ENCODE measurements around the gene DENND2A.

Gene DENND2A

DNA sequence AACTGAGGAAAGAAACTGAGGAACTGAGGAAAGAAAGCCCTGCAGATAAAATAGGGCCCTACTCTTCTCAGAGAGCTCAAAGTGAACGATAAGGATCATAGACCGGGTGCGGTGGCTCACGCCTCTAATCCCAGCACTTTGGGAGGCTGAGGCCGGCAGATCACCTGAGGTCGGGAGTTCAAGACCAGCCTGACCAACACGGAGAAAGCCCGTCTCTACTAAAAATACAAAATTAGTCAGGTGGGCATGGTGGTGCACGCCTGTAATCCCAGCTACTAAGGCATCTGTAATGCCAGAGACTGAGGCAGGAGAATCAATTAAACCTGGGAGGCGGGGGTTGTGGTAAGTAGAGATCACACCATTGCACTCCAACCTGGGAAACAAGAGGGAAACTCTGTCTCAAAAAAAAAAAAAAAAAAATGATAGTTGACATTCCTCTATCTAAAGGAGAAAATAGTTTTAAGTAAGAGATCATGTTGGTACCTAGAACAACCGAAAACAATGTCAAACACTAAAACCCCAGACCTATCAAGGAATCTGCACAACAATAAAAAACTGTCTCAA, 163.8 kb downstream of the DENND2A start:
- no peak overlapping the region for H3K27ac ChIP-seq (replicated peaks)
- H3K4me3 ChIP-seq (replicated peaks; ENCODE audit: insufficient read depth, low read length) = no peak overlapping the region
- H3K27me3 ChIP-seq (ENCODE audit: insufficient read depth, poor library complexity, severe bottlenecking) = no peaks in the 10 kb centered on the region
- TF ChIP-seq POLR2AphosphoS5 (IDR thresholded peaks at IDR 0.05; ENCODE audit: low read depth) = no peak
- TF ChIP-seq GABPA (IDR thresholded peaks at IDR 0.05; ENCODE audit: low read depth) = no peak
- no peak for TF ChIP-seq CTCF (IDR thresholded peaks at IDR 0.05; ENCODE audit: insufficient read depth, low read length)
- TF ChIP-seq, protein P1, sequence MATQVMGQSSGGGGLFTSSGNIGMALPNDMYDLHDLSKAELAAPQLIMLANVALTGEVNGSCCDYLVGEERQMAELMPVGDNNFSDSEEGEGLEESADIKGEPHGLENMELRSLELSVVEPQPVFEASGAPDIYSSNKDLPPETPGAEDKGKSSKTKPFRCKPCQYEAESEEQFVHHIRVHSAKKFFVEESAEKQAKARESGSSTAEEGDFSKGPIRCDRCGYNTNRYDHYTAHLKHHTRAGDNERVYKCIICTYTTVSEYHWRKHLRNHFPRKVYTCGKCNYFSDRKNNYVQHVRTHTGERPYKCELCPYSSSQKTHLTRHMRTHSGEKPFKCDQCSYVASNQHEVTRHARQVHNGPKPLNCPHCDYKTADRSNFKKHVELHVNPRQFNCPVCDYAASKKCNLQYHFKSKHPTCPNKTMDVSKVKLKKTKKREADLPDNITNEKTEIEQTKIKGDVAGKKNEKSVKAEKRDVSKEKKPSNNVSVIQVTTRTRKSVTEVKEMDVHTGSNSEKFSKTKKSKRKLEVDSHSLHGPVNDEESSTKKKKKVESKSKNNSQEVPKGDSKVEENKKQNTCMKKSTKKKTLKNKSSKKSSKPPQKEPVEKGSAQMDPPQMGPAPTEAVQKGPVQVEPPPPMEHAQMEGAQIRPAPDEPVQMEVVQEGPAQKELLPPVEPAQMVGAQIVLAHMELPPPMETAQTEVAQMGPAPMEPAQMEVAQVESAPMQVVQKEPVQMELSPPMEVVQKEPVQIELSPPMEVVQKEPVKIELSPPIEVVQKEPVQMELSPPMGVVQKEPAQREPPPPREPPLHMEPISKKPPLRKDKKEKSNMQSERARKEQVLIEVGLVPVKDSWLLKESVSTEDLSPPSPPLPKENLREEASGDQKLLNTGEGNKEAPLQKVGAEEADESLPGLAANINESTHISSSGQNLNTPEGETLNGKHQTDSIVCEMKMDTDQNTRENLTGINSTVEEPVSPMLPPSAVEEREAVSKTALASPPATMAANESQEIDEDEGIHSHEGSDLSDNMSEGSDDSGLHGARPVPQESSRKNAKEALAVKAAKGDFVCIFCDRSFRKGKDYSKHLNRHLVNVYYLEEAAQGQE (IDR thresholded peaks at IDR 0.05; ENCODE audit: insufficient replicate concordance, low read depth) = no peak
- TF ChIP-seq SPI1 (IDR thresholded peaks at IDR 0.05; ENCODE audit: borderline replicate concordance, low read depth) = no peak
- DNase-seq (ENCODE audit: low read depth in 1 of 2, low spot score in 1 of 2) = no peak

- no peak for TF ChIP-seq CTCF (IDR thresholded peaks at IDR 0.05; ENCODE audit: insufficient read depth, low read length)
- Histone ChIP-seq H3K27me3 (ENCODE audit: insufficient read depth, poor library complexity, severe bottlenecking) (no peaks in the 10 kb centered on the region), H3K4me3 (replicated peaks; ENCODE audit: insufficient read depth, low read length) (no peak overlapping the region), H3K27ac (replicated peaks) (no peak overlapping the region)
- peak in 1 of 2 experiments; percentile 43 for DNase-seq (ENCODE audit: low read depth in 1 of 2, low spot score in 1 of 2)
Observed at GRCh38 chr7:140475747-140476333, 164.8 kb downstream of the DENND2A start.

All from HL-60 (cell line).